ENCODE measurements around the gene CLN3. TPM values are rescaled to one million over a fixed set of nuclear protein-coding genes. Genes with fewer than 3 reads are reported as not detected.

Gene CLN3
- 43.9 and 45.4 TPM in 2 replicates for total RNA-seq
- long read RNA-seq, transcript CLN3-244 (16 exons, 3,832 nt): major isoform, 43 of 96 reads
- long read RNA-seq, transcript CLN3-205 (15 exons, 1,876 nt): minor isoform, 26 of 96 reads
- long read RNA-seq, partial matches to known transcripts: 12 of 96 reads
- long read RNA-seq, other reads (novel, unspliced or antisense): 4 of 96 reads

- Mint-ChIP-seq H3K4me1 (ENCODE audit: low read depth) (no peaks in the 10 kb centered on the region), H3K4me3 (ENCODE audit: low read depth) (peak within 1 kb of the TSS; percentile 98), H3K27ac (peak within 1 kb of the TSS; percentile 100), H3K27me3 (peaks cover 19% of the 10 kb centered on the region), H3K9me3 (ENCODE audit: low read depth) (no peaks in the 10 kb centered on the region), H3K36me3 (ENCODE audit: insufficient read depth) (peaks cover 5% of the 10 kb centered on the region)
- DNase-seq (ENCODE audit: low spot score, unreplicated experiment): peak; percentile 71
- no peak for TF ChIP-seq CTCF (IDR thresholded peaks at IDR 0.05; ENCODE audit: unreplicated experiment)
Observed at GRCh38 chr16:28491970-28492474, at the start of gene CLN3. CLN3 (minus strand) TSS chr16:28492074; CDS start chr16:28491759, 315 bp downstream.

GRCh38 chr16:28540346-28540745 lies 48.5 kb upstream of the CLN3 start:
- Mint-ChIP-seq H3K9me3 (ENCODE audit: low read depth) (no peaks in the 10 kb centered on the region), H3K4me3 (ENCODE audit: low read depth) (no peak overlapping the region), H3K4me1 (ENCODE audit: low read depth) (peaks cover 3% of the 10 kb centered on the region), H3K36me3 (ENCODE audit: insufficient read depth) (no peaks in the 10 kb centered on the region), H3K27ac (no peak overlapping the region), H3K27me3 (no peaks in the 10 kb centered on the region)
- DNase-seq (ENCODE audit: low spot score, unreplicated experiment): no peak
- TF ChIP-seq CTCF (IDR thresholded peaks at IDR 0.05; ENCODE audit: unreplicated experiment): no peak

GRCh38 chr16:28538733-28539596 lies 47.1 kb upstream of the CLN3 start, which contains the start of gene NUPR1:
NUPR1 (minus strand) TSS chr16:28538974; CDS start chr16:28538907, 67 bp downstream.
- no peak within 1 kb of the TSS for H3K4me3 Mint-ChIP-seq (ENCODE audit: low read depth)
- H3K4me1 Mint-ChIP-seq (ENCODE audit: low read depth): peaks cover 3% of the 10 kb centered on the region
- no peaks in the 10 kb centered on the region for H3K36me3 Mint-ChIP-seq (ENCODE audit: insufficient read depth)
- no peak for DNase-seq (ENCODE audit: low spot score, unreplicated experiment)
- H3K9me3 Mint-ChIP-seq (ENCODE audit: low read depth): no peaks in the 10 kb centered on the region
- H3K27ac Mint-ChIP-seq: no peak within 1 kb of the TSS
- H3K27me3 Mint-ChIP-seq: no peaks in the 10 kb centered on the region
- no peak for TF ChIP-seq CTCF (IDR thresholded peaks at IDR 0.05; ENCODE audit: unreplicated experiment)

GRCh38 chr16:28537964-28538732 lies 46.3 kb upstream of the CLN3 start:
- Mint-ChIP-seq H3K27ac (no peak overlapping the region), H3K4me1 (ENCODE audit: low read depth) (peaks cover 3% of the 10 kb centered on the region), H3K9me3 (ENCODE audit: low read depth) (no peaks in the 10 kb centered on the region), H3K27me3 (no peaks in the 10 kb centered on the region), H3K36me3 (ENCODE audit: insufficient read depth) (no peaks in the 10 kb centered on the region), H3K4me3 (ENCODE audit: low read depth) (no peak overlapping the region)
- no peak for TF ChIP-seq CTCF (IDR thresholded peaks at IDR 0.05; ENCODE audit: unreplicated experiment)
- no peak for DNase-seq (ENCODE audit: low spot score, unreplicated experiment)

GRCh38 chr16:28537076-28537475 lies 45.2 kb upstream of the CLN3 start:
- H3K4me3 Mint-ChIP-seq (ENCODE audit: low read depth): no peak overlapping the region
- no peaks in the 10 kb centered on the region for H3K9me3 Mint-ChIP-seq (ENCODE audit: low read depth)
- H3K36me3 Mint-ChIP-seq (ENCODE audit: insufficient read depth): no peaks in the 10 kb centered on the region
- DNase-seq (ENCODE audit: low spot score, unreplicated experiment): no peak
- no peak overlapping the region for H3K27ac Mint-ChIP-seq
- peaks cover 8% of the 10 kb centered on the region for H3K4me1 Mint-ChIP-seq (ENCODE audit: low read depth)
- no peak for TF ChIP-seq CTCF (IDR thresholded peaks at IDR 0.05; ENCODE audit: unreplicated experiment)
- no peaks in the 10 kb centered on the region for H3K27me3 Mint-ChIP-seq

All from progenitor cell of endocrine pancreas (in vitro differentiated cells).